Measurements from ENCODE around the gene KIF19. TPM values are rescaled to one million over a fixed set of nuclear protein-coding genes. Genes with fewer than 3 reads are reported as not detected.

Gene KIF19
- total RNA-seq, 4 donors from 2014 or later: 1.7 to 20.7 (median 4.8) TPM; not detected in 1

DNA sequence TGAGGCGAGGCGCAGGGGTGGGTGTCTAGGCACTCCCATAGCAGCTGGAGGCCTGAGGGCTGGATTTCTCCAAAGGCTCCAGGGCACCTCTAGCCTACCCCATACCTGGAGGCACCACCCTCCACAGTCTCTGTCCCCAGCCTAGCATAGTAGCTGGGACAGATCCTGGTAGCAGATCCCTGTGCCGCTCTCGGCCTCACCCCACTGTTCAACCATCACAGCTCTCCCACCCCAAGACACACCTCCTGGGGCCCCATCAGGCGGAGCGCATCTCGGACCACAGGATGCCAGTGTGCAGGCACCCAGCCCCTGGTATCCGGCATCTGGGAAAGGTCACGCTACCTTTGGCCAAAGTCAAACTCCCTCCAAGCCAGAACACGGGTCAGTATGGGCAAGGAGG lies 28.5 kb downstream of the KIF19 start:
- H3K27me3 ChIP-seq: peaks cover 0 to 17% of the 10 kb centered on the region in 2 donors
- no peak overlapping the region for H3K4me3 ChIP-seq
- TF ChIP-seq CTCF (IDR thresholded peaks at IDR 0.05) (no peak), POLR2A (IDR thresholded peaks at IDR 0.05) (no peak)
- DNase-seq: no peak
- intact Hi-C loops (cut with DNase I; ENCODE audit: low total_unique reads): no loop called here
- H3K4me1 ChIP-seq: peaks cover 0 to 9% of the 10 kb centered on the region in 2 donors
- H3K27ac ChIP-seq: no peak overlapping the region
- H3K36me3 ChIP-seq: no peaks in the 10 kb centered on the region
- H3K9me3 ChIP-seq: no peaks in the 10 kb centered on the region

- no peak overlapping the region for H3K4me3 ChIP-seq
- no peaks in the 10 kb centered on the region for H3K36me3 ChIP-seq
- peaks cover 0 to 17% of the 10 kb centered on the region in 2 donors for H3K27me3 ChIP-seq
- H3K4me1 ChIP-seq: peaks cover 0 to 9% of the 10 kb centered on the region in 2 donors
- H3K9me3 ChIP-seq: no peaks in the 10 kb centered on the region
- no peak for DNase-seq
- TF ChIP-seq CTCF (IDR thresholded peaks at IDR 0.05) (no peak), POLR2A (IDR thresholded peaks at IDR 0.05) (no peak)
- intact Hi-C loops (cut with DNase I; ENCODE audit: low total_unique reads): no loop called here
- H3K27ac ChIP-seq: no peak overlapping the region
These were observed 29.0 kb downstream of the KIF19 start for GRCh38 chr17:74355065-74355464.

GRCh38 chr17:74356646-74357465 lies 30.8 kb downstream of the KIF19 start:
- Histone ChIP-seq H3K27me3 (peaks cover 0 to 17% of the 10 kb centered on the region in 2 donors), H3K4me1 (peaks cover 0 to 9% of the 10 kb centered on the region in 2 donors), H3K27ac (no peak overlapping the region), H3K9me3 (no peaks in the 10 kb centered on the region), H3K36me3 (no peaks in the 10 kb centered on the region), H3K4me3 (no peak overlapping the region)
- no peak for TF ChIP-seq CTCF (IDR thresholded peaks at IDR 0.05)
- TF ChIP-seq POLR2A (IDR thresholded peaks at IDR 0.05): no peak
- intact Hi-C loops (cut with DNase I; ENCODE audit: low total_unique reads): no loop called here
- DNase-seq: no peak

DNA sequence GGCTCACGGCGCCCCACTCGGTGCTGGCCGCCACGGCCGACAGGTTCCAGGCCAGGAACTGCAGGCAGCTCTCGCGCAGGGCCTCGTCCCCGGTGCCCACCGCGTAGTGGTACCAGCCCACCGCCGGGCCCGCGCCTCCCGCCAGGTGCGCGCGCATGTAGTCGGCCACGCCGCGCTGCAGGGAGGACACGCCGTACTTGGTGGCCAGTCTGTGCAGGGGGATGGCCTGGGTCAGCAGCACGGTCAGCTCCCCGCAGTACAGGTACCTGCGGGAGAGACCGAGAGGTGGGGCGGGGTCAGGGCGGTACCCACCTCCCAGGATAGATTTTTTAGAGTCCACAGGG lies 31.4 kb downstream of the KIF19 start:
- Histone ChIP-seq H3K4me1 (peaks cover 0 to 9% of the 10 kb centered on the region in 2 donors), H3K36me3 (no peaks in the 10 kb centered on the region), H3K4me3 (no peak overlapping the region), H3K9me3 (no peaks in the 10 kb centered on the region), H3K27ac (no peak overlapping the region), H3K27me3 (peaks cover 0 to 17% of the 10 kb centered on the region in 2 donors)
- TF ChIP-seq CTCF (IDR thresholded peaks at IDR 0.05): no peak
- TF ChIP-seq POLR2A (IDR thresholded peaks at IDR 0.05): no peak
- intact Hi-C loops (cut with DNase I; ENCODE audit: low total_unique reads): no loop called here
- no peak for DNase-seq

GRCh38 chr17:74358697-74359096 lies 32.7 kb downstream of the KIF19 start:
- TF ChIP-seq POLR2A (IDR thresholded peaks at IDR 0.05) (no peak), CTCF (IDR thresholded peaks at IDR 0.05) (no peak)
- intact Hi-C loops (cut with DNase I; ENCODE audit: low total_unique reads): no loop called here
- H3K27ac ChIP-seq: no peak overlapping the region
- peaks cover 0 to 9% of the 10 kb centered on the region in 2 donors for H3K4me1 ChIP-seq
- no peaks in the 10 kb centered on the region for H3K9me3 ChIP-seq
- no peak for DNase-seq
- H3K27me3 ChIP-seq: peaks cover 0 to 17% of the 10 kb centered on the region in 2 donors
- no peak overlapping the region for H3K4me3 ChIP-seq
- H3K36me3 ChIP-seq: no peaks in the 10 kb centered on the region

Measured in uterus (tissue), 4 donors.